GM18507 (cell line): ENCODE data around the gene SLC1A5.

Source experiments
- DNase-seq: peaks from one replicate; pipeline ENCODE4 v3.0.0; 2011; ENCODE audit warnings: low read depth; ENCODE audit not compliant: insufficient read length; ENCODE audit errors: extremely low spot score
- FAIRE-seq: peaks from 2 replicates; lab custom pipeline; 2011; peaks lifted over from hg19 to GRCh38; lab: Jason Lieb, UNC

The SLC1A5 gene

GRCh38 chr19:46730595-46730994 is 57.8 kb downstream of the SLC1A5 start:
- DNase-seq: no peak
- no peak for FAIRE-seq

- DNase-seq (no peak), FAIRE-seq (no peak)
Measured at GRCh38 chr19:46730187-46730586, 58.2 kb downstream of the SLC1A5 start.

- DNase-seq: no peak
- no peak for FAIRE-seq
Measured at GRCh38 chr19:46729696-46730095, 58.7 kb downstream of the SLC1A5 start.

- DNase-seq: peak; percentile 83
- peak; percentile 79 for FAIRE-seq
Measured at GRCh38 chr19:46728693-46729339, 59.6 kb downstream of the SLC1A5 start.

GRCh38 chr19:46728208-46728607 is 60.2 kb downstream of the SLC1A5 start:
- no peak for DNase-seq

GRCh38 chr19:46727757-46728156 is 60.6 kb downstream of the SLC1A5 start:
- FAIRE-seq (no peak), DNase-seq (no peak)

More at GRCh38 chr19:46728208-46728607, 60.2 kb downstream of the SLC1A5 start:
- FAIRE-seq: no peak

- no peak for DNase-seq
- no peak for FAIRE-seq
Measured at GRCh38 chr19:46726971-46727501, 61.4 kb downstream of the SLC1A5 start.

GRCh38 chr19:46726551-46726950 is 61.8 kb downstream of the SLC1A5 start:
- no peak for DNase-seq
- no peak for FAIRE-seq

GRCh38 chr19:46725859-46726393 is 62.5 kb downstream of the SLC1A5 start:
- DNase-seq: no peak
- FAIRE-seq: no peak

GRCh38 chr19:46725036-46725820 is 63.2 kb downstream of the SLC1A5 start:
- DNase-seq (no peak), FAIRE-seq (no peak)
